AML-193 (cell line): Measurements from ENCODE around the gene OVOL1.

ENCODE experiments used
- DNase-seq, 2 experiments: peaks; one replicate each; lab custom pipeline; 2025; lab: John Stamatoyannopoulos, UW

The OVOL1 gene

GRCh38 chr11:65777821-65778361 is 9.0 kb upstream of the OVOL1 start:
- DNase-seq = no peak

GRCh38 chr11:65778431-65778900 is 8.4 kb upstream of the OVOL1 start:
- DNase-seq = no peak

GRCh38 chr11:65778901-65779668 is 7.8 kb upstream of the OVOL1 start:
- DNase-seq = no peak

- no peak for DNase-seq
These were observed 7.3 kb upstream of the OVOL1 start for GRCh38 chr11:65779669-65779918.

- peak; percentile 74 to 81 for DNase-seq
These were observed 6.7 kb upstream of the OVOL1 start for GRCh38 chr11:65779919-65780769.

GRCh38 chr11:65780770-65781151 is 6.1 kb upstream of the OVOL1 start, which contains the start of gene AP5B1:
TSS of gene AP5B1 (minus strand) at chr11:65780976. CDS start at chr11:65780591, 385 bp downstream.
- DNase-seq = peak; percentile 12 to 41

- no peak for DNase-seq
These were observed 5.5 kb upstream of the OVOL1 start for GRCh38 chr11:65781152-65781961.

- DNase-seq = no peak
These were observed 4.7 kb upstream of the OVOL1 start for GRCh38 chr11:65781962-65782815.

- no peak for DNase-seq
These were observed 4.0 kb upstream of the OVOL1 start for GRCh38 chr11:65782816-65783228.

GRCh38 chr11:65785319-65786007 is 1.4 kb upstream of the OVOL1 start:
- DNase-seq = no peak

GRCh38 chr11:65786008-65786785 is 666 bp upstream of the OVOL1 start:
- no peak for DNase-seq

GRCh38 chr11:65787649-65788622 is 1.1 kb downstream of the OVOL1 start:
- DNase-seq = no peak

- DNase-seq = no peak
These were observed 2.0 kb downstream of the OVOL1 start for GRCh38 chr11:65788821-65789220.

- DNase-seq = no peak
These were observed 2.6 kb downstream of the OVOL1 start for GRCh38 chr11:65789230-65790103.

- no peak for DNase-seq
These were observed 3.4 kb downstream of the OVOL1 start for GRCh38 chr11:65790104-65790901.

GRCh38 chr11:65790902-65791650 is 4.2 kb downstream of the OVOL1 start:
- DNase-seq = no peak
